ENCODE measurements around the gene APBB3. TPM values are rescaled to one million over a fixed set of nuclear protein-coding genes. Genes with fewer than 3 reads are reported as not detected.
A peak's percentile ranks its signal among the peaks of the same experiment; 100 is the strongest.

APBB3 gene
- total RNA-seq, 1 experiment from 2014 or later, result 11.4 TPM

GRCh38 chr5:140561753-140562523 lies 2.5 kb downstream of the APBB3 start:
- Histone ChIP-seq H3K9me3 (ENCODE audit: low read length) (no peaks in the 10 kb centered on the region), H3F3A (ENCODE audit: low read length, unreplicated experiment) (no peaks in the 10 kb centered on the region), H3K9ac (ENCODE audit: low read length) (no peak overlapping the region), H3K27me3 (ENCODE audit: low read length) (no peaks in the 10 kb centered on the region), H3K36me3 (ENCODE audit: low read depth, low read length) (peaks cover 4% of the 10 kb centered on the region; the same call in 1 of the 2 replicates), H3K4me3 (ENCODE audit: low read length) (no peak overlapping the region), H3K4me1 (ENCODE audit: insufficient read depth, low read length) (peaks cover 26% of the 10 kb centered on the region), H3K79me2 (ENCODE audit: low read length) (peaks cover 35% of the 10 kb centered on the region), H2AFZ (ENCODE audit: low read length) (no peak overlapping the region), H3K9me2 (replicated peaks; ENCODE audit: low read length) (no peaks in the 10 kb centered on the region), H3K27ac (ENCODE audit: low read length) (no peak overlapping the region), H4K20me1 (ENCODE audit: low read length) (no peaks in the 10 kb centered on the region), H3K4me2 (ENCODE audit: low read length) (no peak overlapping the region)
- intact Hi-C loops (cut with micrococcal nuclease), result no loop called here
- TF ChIP-seq EZH2phosphoT487 (IDR thresholded peaks at IDR 0.05; ENCODE audit: borderline replicate concordance, low read length), result no peak
- TF ChIP-seq CTCF (conservative IDR thresholded peaks at IDR 0.05; ENCODE audit: low read depth, low read length), result no peak
- no peak for TF ChIP-seq EZH2 (IDR thresholded peaks at IDR 0.05; ENCODE audit: low read length, unreplicated experiment)
- ChIA-PET CTCF (no interaction called here), POLR2A (ENCODE audit: unreplicated experiment) (no interaction called here)
- no TSS peak for BruUV-seq (replicated peaks)
- DNase-seq (no peak), ATAC-seq (no peak)

- ATAC-seq (no peak), DNase-seq (no peak)
- H3K27ac ChIP-seq (ENCODE audit: low read length), result no peak overlapping the region
- intact Hi-C loops (cut with micrococcal nuclease), result no loop called here
- peaks cover 35% of the 10 kb centered on the region for H3K79me2 ChIP-seq (ENCODE audit: low read length)
- POLR2A ChIA-PET (ENCODE audit: unreplicated experiment), result no interaction called here
- no peak overlapping the region for H3K9ac ChIP-seq (ENCODE audit: low read length)
- H3K4me3 ChIP-seq (ENCODE audit: low read length), result no peak overlapping the region
- H3K9me3 ChIP-seq (ENCODE audit: low read length), result no peaks in the 10 kb centered on the region
- no peak overlapping the region for H2AFZ ChIP-seq (ENCODE audit: low read length)
- H3K4me2 ChIP-seq (ENCODE audit: low read length), result no peak overlapping the region
- no peaks in the 10 kb centered on the region for H3K27me3 ChIP-seq (ENCODE audit: low read length)
- TF ChIP-seq CTCF (conservative IDR thresholded peaks at IDR 0.05; ENCODE audit: low read depth, low read length) (0 out of 2 replicates have a peak, but pooled peaks have one; percentile 9), EZH2 (IDR thresholded peaks at IDR 0.05; ENCODE audit: low read length, unreplicated experiment) (no peak)
- no peaks in the 10 kb centered on the region for H4K20me1 ChIP-seq (ENCODE audit: low read length)
- H3K36me3 ChIP-seq (ENCODE audit: low read depth, low read length), result no peaks in the 10 kb centered on the region
- CTCF ChIA-PET, result no interaction called here
- no TSS peak for BruUV-seq (replicated peaks)
- H3K9me2 ChIP-seq (replicated peaks; ENCODE audit: low read length), result no peaks in the 10 kb centered on the region
- H3F3A ChIP-seq (ENCODE audit: low read length, unreplicated experiment), result no peaks in the 10 kb centered on the region
- peaks cover 26% of the 10 kb centered on the region for H3K4me1 ChIP-seq (ENCODE audit: insufficient read depth, low read length)
These were observed 4.2 kb downstream of the APBB3 start for GRCh38 chr5:140560227-140560626.

GRCh38 chr5:140558542-140558941 lies 5.9 kb downstream of the APBB3 start:
- POLR2A ChIA-PET (ENCODE audit: unreplicated experiment), result interaction anchor here (0.6 kb wide), 2 partner anchors 89 kb away, joined by 3 read pairs; partner anchors contain the start of genes IK and NDUFA2
- no peak for DNase-seq
- Histone ChIP-seq H3K4me1 (ENCODE audit: insufficient read depth, low read length) (peaks cover 33% of the 10 kb centered on the region), H3K9me2 (replicated peaks; ENCODE audit: low read length) (no peaks in the 10 kb centered on the region), H3K9ac (ENCODE audit: low read length) (no peak overlapping the region), H3K27ac (ENCODE audit: low read length) (no peak overlapping the region), H3K4me3 (ENCODE audit: low read length) (no peak overlapping the region), H4K20me1 (ENCODE audit: low read length) (no peaks in the 10 kb centered on the region), H2AFZ (ENCODE audit: low read length) (no peak overlapping the region), H3F3A (ENCODE audit: low read length, unreplicated experiment) (no peaks in the 10 kb centered on the region), H3K79me2 (ENCODE audit: low read length) (peaks cover 39% of the 10 kb centered on the region), H3K4me2 (ENCODE audit: low read length) (no peak overlapping the region), H3K36me3 (ENCODE audit: low read depth, low read length) (no peaks in the 10 kb centered on the region), H3K9me3 (ENCODE audit: low read length) (no peaks in the 10 kb centered on the region), H3K27me3 (ENCODE audit: low read length) (no peaks in the 10 kb centered on the region)
- CTCF ChIA-PET, result no interaction called here
- no peak for ATAC-seq
- no TSS peak for BruUV-seq (replicated peaks)
- no peak for TF ChIP-seq EZH2phosphoT487 (IDR thresholded peaks at IDR 0.05; ENCODE audit: borderline replicate concordance, low read length)
- no peak for TF ChIP-seq EZH2 (IDR thresholded peaks at IDR 0.05; ENCODE audit: low read length, unreplicated experiment)
- no peak for TF ChIP-seq CTCF (conservative IDR thresholded peaks at IDR 0.05; ENCODE audit: low read depth, low read length)
- intact Hi-C loops (cut with micrococcal nuclease), result no loop called here
